A549 treated with ZK216348 at 1 μM for 4 hours (cell line): ENCODE results near the gene RNASE8. TPM values are rescaled to one million over a fixed set of nuclear protein-coding genes. Genes with fewer than 3 reads are reported as not detected.

Experiments
- total RNA-seq: library from RNA; stranded (reverse); fragments of 200-300 nt; extraction: Qiagen RNA extraction; gene quantifications from 5 replicates; pipeline ENCODE4 v1.2.3, GENCODE V29; 2022; ENCODE audit warnings: low read depth

Gene RNASE8, protein sequence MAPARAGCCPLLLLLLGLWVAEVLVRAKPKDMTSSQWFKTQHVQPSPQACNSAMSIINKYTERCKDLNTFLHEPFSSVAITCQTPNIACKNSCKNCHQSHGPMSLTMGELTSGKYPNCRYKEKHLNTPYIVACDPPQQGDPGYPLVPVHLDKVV
- total RNA-seq, result not detected in 5 replicates

DNA sequence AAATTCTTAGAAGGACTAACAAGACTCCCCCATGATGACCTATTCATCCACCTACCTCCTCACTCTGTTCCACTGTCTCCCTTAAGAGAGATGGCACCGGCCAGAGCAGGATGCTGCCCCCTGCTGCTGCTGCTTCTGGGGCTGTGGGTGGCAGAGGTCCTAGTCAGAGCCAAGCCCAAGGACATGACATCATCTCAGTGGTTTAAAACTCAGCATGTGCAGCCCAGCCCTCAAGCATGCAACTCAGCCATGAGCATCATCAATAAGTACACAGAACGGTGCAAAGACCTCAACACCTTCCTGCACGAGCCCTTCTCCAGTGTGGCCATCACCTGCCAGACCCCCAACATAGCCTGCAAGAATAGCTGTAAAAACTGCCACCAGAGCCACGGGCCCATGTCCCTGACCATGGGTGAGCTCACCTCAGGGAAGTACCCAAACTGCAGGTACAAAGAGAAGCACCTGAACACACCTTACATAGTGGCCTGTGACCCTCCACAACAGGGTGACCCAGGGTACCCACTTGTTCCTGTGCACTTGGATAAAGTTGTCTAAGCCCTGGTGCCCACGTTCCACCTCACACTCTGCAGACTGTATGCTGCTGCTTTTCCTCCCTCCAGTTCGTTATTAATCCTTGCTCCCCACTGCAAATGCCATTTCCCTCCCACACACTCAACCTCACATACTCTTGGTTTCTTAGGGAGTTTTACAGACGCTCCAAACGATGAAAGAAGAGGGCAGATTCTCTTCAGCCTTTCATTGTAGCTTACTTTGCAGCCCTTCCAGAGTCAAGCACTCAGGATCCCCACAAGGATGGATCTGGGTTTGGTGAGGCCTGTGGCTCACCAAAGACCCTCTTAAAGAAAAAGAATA is at the start of gene RNASE8:
Gene RNASE8, plus strand, starts transcription at position 20 of the 873 bp plus-strand sequence. Its CDS starts 71 bp downstream, at position 91.

DNA sequence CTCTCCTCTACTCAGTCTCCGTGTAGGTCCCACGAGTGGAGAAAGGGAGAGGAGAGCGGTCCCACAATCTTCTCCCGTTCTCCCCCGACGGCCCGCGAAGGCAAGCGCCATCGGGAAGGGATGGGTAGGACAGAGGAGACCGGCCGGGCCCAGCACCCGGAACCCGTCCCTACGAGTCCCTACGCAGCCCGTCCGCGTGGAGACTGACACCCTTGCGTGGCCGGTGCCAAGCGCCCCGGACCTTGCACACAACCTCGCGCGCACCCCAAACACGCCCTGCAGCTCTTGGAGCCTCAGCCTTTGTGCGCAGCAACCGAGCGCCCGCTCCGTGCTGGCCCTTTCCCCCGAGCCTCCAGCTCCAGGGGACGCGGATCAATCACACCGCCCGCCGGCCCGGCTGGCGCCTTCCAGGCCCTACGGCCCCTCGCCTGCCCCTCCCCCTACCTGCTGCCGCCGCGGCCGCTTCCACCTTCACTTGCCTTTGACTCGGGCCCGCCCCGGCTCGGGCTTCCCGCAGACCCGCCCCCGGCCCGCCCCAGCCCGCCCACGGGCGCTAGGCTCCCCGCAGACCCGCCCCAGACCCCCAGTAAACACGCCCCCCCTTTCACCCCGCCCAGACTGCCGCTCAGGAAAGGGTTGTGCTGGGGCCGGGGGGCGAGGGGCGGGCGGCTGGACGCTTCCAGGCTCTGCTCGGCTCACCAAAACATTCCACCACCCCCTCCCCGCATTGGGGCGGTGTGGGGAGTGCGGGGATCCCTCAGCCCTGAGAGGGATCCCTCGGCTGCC is 32.8 kb upstream of the RNASE8 start, which contains the start of gene NDRG2:
Gene NDRG2, minus strand, starts transcription at position 477 of the 786 bp plus-strand sequence. CDS start 1,746 bp downstream, outside the sequence.

DNA sequence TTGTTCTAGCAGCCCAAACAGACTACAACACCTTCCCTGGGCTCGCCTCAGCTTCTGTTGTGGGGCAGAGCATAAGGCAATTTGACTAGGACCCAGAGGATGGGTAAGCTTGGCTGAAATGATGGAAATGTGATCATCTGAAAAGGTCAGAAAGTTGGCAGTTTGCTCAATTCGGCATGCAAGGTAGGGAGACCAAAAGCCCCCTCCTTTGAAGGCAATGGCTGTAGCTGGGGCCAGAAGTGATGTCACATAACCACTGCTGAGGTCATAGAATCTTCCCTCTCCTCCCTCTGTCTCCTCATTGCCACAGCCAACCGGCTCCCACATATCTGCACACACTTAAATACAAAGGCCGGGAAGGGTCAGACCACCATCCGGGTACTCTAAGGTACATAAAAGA is 27.7 kb upstream of the RNASE8 start, which contains the start of gene TPPP2:
Gene TPPP2, plus strand, starts transcription at position 301 of the 400 bp plus-strand sequence. CDS start 365 bp downstream, outside the sequence.

DNA sequence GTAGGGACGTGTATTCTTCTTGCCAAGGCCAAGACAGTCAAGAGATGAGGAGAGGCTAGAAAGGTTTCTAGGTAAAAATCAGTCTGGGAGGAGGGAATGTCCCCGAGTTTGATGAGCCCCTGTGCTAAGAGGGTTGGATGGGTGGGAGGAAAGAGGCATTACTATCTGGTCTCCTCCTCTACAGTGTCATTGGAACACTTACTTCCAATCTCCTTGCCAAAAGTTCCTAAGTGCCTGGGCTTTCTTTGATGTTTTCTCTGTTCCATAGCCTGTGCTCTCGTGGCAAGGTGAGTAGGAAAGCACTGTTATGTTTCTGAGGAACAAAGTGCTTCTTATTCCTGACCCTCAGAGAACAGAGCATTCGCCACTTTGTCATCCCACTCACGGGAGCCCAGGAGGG is 22.9 kb upstream of the RNASE8 start, which contains the start of gene RNASE13:
Gene RNASE13, minus strand, starts transcription at position 101 of the 400 bp plus-strand sequence. CDS start 519 bp downstream, outside the sequence.

DNA sequence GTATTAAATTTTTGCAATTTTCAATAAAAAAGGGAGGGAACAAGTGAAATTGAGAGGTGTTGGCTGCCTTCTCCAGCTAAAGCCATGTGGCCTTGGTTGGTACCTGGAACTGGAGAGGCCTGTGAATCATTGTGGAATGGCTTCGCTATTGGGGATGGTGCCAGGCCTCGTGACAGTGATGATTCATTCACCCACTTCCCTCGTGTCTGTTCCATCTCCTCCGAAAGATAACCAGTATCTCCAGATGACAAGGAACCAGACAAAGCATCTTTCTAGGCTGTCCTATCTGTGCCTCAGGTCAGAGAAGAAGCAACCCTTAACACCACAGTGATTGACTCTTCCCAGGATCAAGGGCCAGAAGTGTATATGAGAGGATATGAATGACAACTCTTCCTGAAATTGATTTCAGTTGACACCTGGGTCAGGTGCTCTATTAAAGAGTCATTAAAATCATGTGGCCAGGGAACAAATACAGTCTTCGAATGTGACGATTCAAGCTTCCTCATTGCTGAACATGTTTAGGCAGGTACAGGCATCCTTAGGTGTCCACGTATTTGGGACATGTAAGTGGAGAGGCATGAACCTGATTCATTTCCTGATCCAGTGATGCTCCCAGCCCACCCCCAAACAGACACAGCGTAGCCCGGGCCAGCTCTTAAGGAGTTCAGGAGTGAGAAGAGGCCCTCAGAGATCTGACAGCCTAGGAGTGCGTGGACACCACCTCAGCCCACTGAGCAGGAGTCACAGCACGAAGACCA is 15.8 kb upstream of the RNASE8 start, which contains the start of gene RNASE7:
Gene RNASE7, plus strand, starts transcription at position 687 of the 758 bp plus-strand sequence. CDS start 631 bp downstream, outside the sequence.

DNA sequence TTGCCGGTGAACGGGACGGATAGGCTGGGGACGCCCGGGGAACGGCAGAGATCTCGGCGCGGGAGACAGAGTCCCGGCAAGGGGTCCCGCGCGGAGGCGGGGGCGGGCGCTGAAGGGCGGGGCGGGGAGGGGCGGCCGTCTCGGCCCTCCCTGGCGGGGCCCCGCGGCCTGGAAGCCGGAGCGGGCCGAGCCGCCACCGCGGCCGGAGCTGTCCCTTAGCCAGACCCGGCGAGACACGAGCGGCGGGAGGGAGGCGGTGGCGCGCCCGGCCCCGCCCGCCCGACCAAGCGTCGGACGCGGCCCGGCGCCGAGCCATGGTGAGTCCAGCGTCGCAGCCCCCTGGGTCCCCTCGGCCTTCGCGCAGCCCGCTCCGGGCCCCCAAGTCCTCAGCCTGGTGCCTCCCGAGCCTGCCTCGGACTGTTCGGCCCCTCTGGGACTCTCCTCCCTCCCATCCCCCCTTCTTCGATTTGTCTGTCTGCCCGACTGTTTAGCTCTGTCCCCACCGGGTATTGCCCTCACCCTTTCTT is 12.5 kb downstream of the RNASE8 start, which contains the start of gene ARHGEF40:
Gene ARHGEF40, plus strand, starts transcription at position 222 of the 527 bp plus-strand sequence. Its CDS starts 93 bp downstream, at position 315.

DNA sequence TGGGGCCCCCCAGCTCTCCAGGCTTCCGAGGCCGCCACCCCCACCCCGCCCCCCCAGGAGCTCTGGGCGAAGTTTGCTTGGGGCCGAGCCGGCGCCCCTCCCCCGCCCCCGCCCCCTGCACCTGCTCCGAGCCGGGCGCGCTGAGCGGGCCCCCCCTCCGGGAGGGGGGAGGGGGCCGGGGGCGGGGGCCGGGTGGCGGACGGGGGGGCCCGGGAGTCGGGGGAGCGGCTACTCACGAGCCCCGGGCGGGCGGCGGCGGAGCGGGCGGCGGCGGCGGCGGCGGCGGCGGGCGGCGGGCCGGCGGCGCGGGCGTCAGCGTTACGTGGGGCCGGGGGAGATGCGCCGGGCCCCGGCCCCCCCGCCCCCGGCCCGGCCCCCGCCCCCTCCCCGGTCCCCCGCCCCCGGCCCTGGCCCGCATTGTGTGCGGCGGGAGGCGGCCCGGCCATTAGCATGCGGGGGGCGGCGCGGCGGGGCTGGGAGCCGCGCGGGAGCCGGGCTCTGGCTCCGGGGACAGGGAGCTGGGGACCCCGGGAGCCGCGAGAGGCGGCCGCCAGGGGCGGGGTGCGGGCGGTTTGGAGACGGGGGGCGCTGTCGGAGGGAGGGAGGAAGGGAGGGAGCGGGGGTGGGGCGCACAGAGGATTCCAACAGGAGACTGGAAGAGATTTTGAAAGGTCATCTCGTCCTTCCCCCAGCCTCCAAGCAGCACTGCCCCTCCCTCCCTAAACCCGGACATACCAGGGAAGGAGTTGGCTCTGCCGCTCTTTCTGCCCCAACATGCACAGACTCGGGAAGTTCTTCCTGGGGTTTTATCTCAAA is 40.7 kb downstream of the RNASE8 start, which contains the start of gene ZNF219:
Gene ZNF219, minus strand, starts transcription at position 580 of the 816 bp plus-strand sequence. CDS start 5,064 bp downstream, outside the sequence.

DNA sequence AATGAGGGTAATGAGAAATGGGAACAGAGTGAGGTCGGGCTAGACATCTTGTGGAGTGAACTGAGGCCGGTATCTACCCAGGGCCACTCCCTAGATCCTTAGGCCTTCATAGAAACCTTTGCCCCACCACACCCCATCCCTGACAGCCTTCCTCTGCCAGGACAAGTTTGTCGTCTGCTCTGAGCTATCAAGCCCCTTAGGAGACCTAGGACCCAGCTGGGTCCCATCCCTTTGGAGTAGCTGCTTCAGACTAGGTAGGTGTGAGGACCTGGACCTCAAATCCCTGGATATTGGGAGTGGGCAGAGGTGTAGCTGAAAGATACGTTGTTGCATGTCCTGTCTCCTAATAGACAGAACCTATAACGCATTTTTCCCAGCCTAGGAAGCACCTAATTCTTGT is 43.3 kb downstream of the RNASE8 start, which contains the start of gene TMEM253:
Gene TMEM253, plus strand, starts transcription at position 136 of the 400 bp plus-strand sequence. CDS start 278 bp downstream, outside the sequence.

Other genes with a start within 250 kb of the RNASE8 start
- gene RNASE3, start 166.4 kb upstream of the RNASE8 start, total RNA-seq, result not detected in 5 replicates
- gene RNASE2, start 102.3 kb upstream of the RNASE8 start, total RNA-seq, result not detected in 5 replicates
- 71.9 to 81.0 TPM (median 73.6 TPM) in 5 replicates for gene METTL17, start 67.8 kb upstream of the RNASE8 start, total RNA-seq
- gene SLC39A2, start 58.5 kb upstream of the RNASE8 start, total RNA-seq, result not detected in 5 replicates
- gene NDRG2, start 32.8 kb upstream of the RNASE8 start, total RNA-seq, result 1.8 to 3.8 TPM (median 3.4 TPM) in 5 replicates
- gene TPPP2, start 27.6 kb upstream of the RNASE8 start, total RNA-seq, result not detected in 5 replicates
- gene RNASE13, start 23.0 kb upstream of the RNASE8 start, total RNA-seq, result not detected in 5 replicates
- not detected in 5 replicates for gene RNASE7, start 15.5 kb upstream of the RNASE8 start, total RNA-seq
- 6.5 to 13.7 TPM (median 10.8 TPM) in 5 replicates for gene ARHGEF40, start 12.5 kb downstream of the RNASE8 start, total RNA-seq
- 14.7 to 32.8 TPM (median 31.7 TPM) in 5 replicates for gene ZNF219, start 40.8 kb downstream of the RNASE8 start, total RNA-seq
- 0.29 to 1.3 TPM (median 0.84 TPM) in 5 replicates for gene TMEM253, start 43.2 kb downstream of the RNASE8 start, total RNA-seq
- gene OR5AU1, start 98.2 kb downstream of the RNASE8 start, total RNA-seq, result not detected in 5 replicates
- 768 to 1,101 TPM (median 847 TPM) in 5 replicates for gene HNRNPC, start 211.6 kb downstream of the RNASE8 start, total RNA-seq
- 0.16 to 0.74 TPM (median 0.37 TPM) in 4 of 5 replicates, not detected in the other for gene RPGRIP1, start 222.3 kb downstream of the RNASE8 start, total RNA-seq